ENCODE measurements around the gene SPATA9.

The SPATA9 gene

GRCh38 chr5:95667061-95667618 lies 15.7 kb downstream of the SPATA9 start:
- H3K27ac ChIP-seq = peak overlapping the region; percentile 94; the same call in 1 of the 2 replicates
- H3K9ac ChIP-seq (ENCODE audit: insufficient read length) = no peak overlapping the region
- H3K36me3 ChIP-seq (ENCODE audit: insufficient read depth, low read length) = no peaks in the 10 kb centered on the region
- DNase-seq (ENCODE audit: low read depth, low spot score) = no peak
- H3K4me3 ChIP-seq = no peak overlapping the region
- H3K9me3 ChIP-seq (ENCODE audit: low read depth, low read length) = no peaks in the 10 kb centered on the region
- TF ChIP-seq POLR2AphosphoS5 (IDR thresholded peaks at IDR 0.05; ENCODE audit: borderline replicate concordance, low read depth, low read length) (no peak), EZH2 (IDR thresholded peaks at IDR 0.05) (no peak), FOXP2 (optimal IDR thresholded peaks at IDR 0.05; ENCODE audit: control extremely low read depth, extremely low read length, insufficient read depth) (no peak)

- 0 out of 2 replicates have a peak overlapping the region, but pooled peaks have one; percentile 13 for H3K4me3 ChIP-seq
- H3K9ac ChIP-seq (ENCODE audit: insufficient read length) = peak overlapping the region; percentile 52
- DNase-seq (ENCODE audit: low read depth, low spot score) = peak; percentile 44
- TF ChIP-seq POLR2AphosphoS5 (IDR thresholded peaks at IDR 0.05; ENCODE audit: borderline replicate concordance, low read depth, low read length) (no peak), EZH2 (IDR thresholded peaks at IDR 0.05) (no peak), FOXP2 (optimal IDR thresholded peaks at IDR 0.05; ENCODE audit: control extremely low read depth, extremely low read length, insufficient read depth) (no peak)
- no peaks in the 10 kb centered on the region for H3K36me3 ChIP-seq (ENCODE audit: insufficient read depth, low read length)
- H3K27ac ChIP-seq = no peak overlapping the region
- H3K9me3 ChIP-seq (ENCODE audit: low read depth, low read length) = no peaks in the 10 kb centered on the region
These were observed 18.5 kb downstream of the SPATA9 start for GRCh38 chr5:95664204-95664786.

GRCh38 chr5:95662946-95663345 lies 19.8 kb downstream of the SPATA9 start:
- TF ChIP-seq FOXP2 (optimal IDR thresholded peaks at IDR 0.05; ENCODE audit: control extremely low read depth, extremely low read length, insufficient read depth) (no peak), POLR2AphosphoS5 (IDR thresholded peaks at IDR 0.05; ENCODE audit: borderline replicate concordance, low read depth, low read length) (no peak), EZH2 (IDR thresholded peaks at IDR 0.05) (no peak)
- Histone ChIP-seq H3K9me3 (ENCODE audit: low read depth, low read length) (no peaks in the 10 kb centered on the region), H3K9ac (ENCODE audit: insufficient read length) (no peak overlapping the region), H3K36me3 (ENCODE audit: insufficient read depth, low read length) (no peaks in the 10 kb centered on the region), H3K27ac (no peak overlapping the region), H3K4me3 (no peak overlapping the region)
- no peak for DNase-seq (ENCODE audit: low read depth, low spot score)

GRCh38 chr5:95660060-95660459 lies 22.7 kb downstream of the SPATA9 start:
- Histone ChIP-seq H3K27ac (no peak overlapping the region), H3K4me3 (no peak overlapping the region), H3K9ac (ENCODE audit: insufficient read length) (no peak overlapping the region), H3K9me3 (ENCODE audit: low read depth, low read length) (no peaks in the 10 kb centered on the region), H3K36me3 (ENCODE audit: insufficient read depth, low read length) (no peaks in the 10 kb centered on the region)
- DNase-seq (ENCODE audit: low read depth, low spot score) = no peak
- no peak for TF ChIP-seq EZH2 (IDR thresholded peaks at IDR 0.05)
- TF ChIP-seq POLR2AphosphoS5 (IDR thresholded peaks at IDR 0.05; ENCODE audit: borderline replicate concordance, low read depth, low read length) = no peak
- no peak for TF ChIP-seq FOXP2 (optimal IDR thresholded peaks at IDR 0.05; ENCODE audit: control extremely low read depth, extremely low read length, insufficient read depth)

GRCh38 chr5:95655575-95655974 lies 27.2 kb downstream of the SPATA9 start:
- no peak overlapping the region for H3K9ac ChIP-seq (ENCODE audit: insufficient read length)
- no peak for DNase-seq (ENCODE audit: low read depth, low spot score)
- no peaks in the 10 kb centered on the region for H3K9me3 ChIP-seq (ENCODE audit: low read depth, low read length)
- H3K4me3 ChIP-seq = no peak overlapping the region
- no peak for TF ChIP-seq EZH2 (IDR thresholded peaks at IDR 0.05)
- no peak for TF ChIP-seq FOXP2 (optimal IDR thresholded peaks at IDR 0.05; ENCODE audit: control extremely low read depth, extremely low read length, insufficient read depth)
- TF ChIP-seq POLR2AphosphoS5 (IDR thresholded peaks at IDR 0.05; ENCODE audit: borderline replicate concordance, low read depth, low read length) = no peak
- no peak overlapping the region for H3K27ac ChIP-seq
- H3K36me3 ChIP-seq (ENCODE audit: insufficient read depth, low read length) = no peaks in the 10 kb centered on the region

GRCh38 chr5:95654196-95654595 lies 28.6 kb downstream of the SPATA9 start:
- no peak for TF ChIP-seq EZH2 (IDR thresholded peaks at IDR 0.05)
- no peak for TF ChIP-seq FOXP2 (optimal IDR thresholded peaks at IDR 0.05; ENCODE audit: control extremely low read depth, extremely low read length, insufficient read depth)
- TF ChIP-seq POLR2AphosphoS5 (IDR thresholded peaks at IDR 0.05; ENCODE audit: borderline replicate concordance, low read depth, low read length) = no peak
- DNase-seq (ENCODE audit: low read depth, low spot score) = no peak
- H3K27ac ChIP-seq = no peak overlapping the region

GRCh38 chr5:95652849-95653248 lies 29.9 kb downstream of the SPATA9 start:
- DNase-seq (ENCODE audit: low read depth, low spot score) = no peak
- TF ChIP-seq EZH2 (IDR thresholded peaks at IDR 0.05) (no peak), FOXP2 (optimal IDR thresholded peaks at IDR 0.05; ENCODE audit: control extremely low read depth, extremely low read length, insufficient read depth) (no peak), POLR2AphosphoS5 (IDR thresholded peaks at IDR 0.05; ENCODE audit: borderline replicate concordance, low read depth, low read length) (no peak)
- Histone ChIP-seq H3K9ac (ENCODE audit: insufficient read length) (no peak overlapping the region), H3K27ac (no peak overlapping the region), H3K36me3 (ENCODE audit: insufficient read depth, low read length) (no peaks in the 10 kb centered on the region), H3K4me3 (no peak overlapping the region), H3K9me3 (ENCODE audit: low read depth, low read length) (no peaks in the 10 kb centered on the region)

More at GRCh38 chr5:95654196-95654595, 28.6 kb downstream of the SPATA9 start:
- H3K4me3 ChIP-seq = no peak overlapping the region
- H3K9ac ChIP-seq (ENCODE audit: insufficient read length) = no peak overlapping the region
- H3K36me3 ChIP-seq (ENCODE audit: insufficient read depth, low read length) = no peaks in the 10 kb centered on the region
- no peaks in the 10 kb centered on the region for H3K9me3 ChIP-seq (ENCODE audit: low read depth, low read length)

GRCh38 chr5:95649842-95650620 lies 32.8 kb downstream of the SPATA9 start:
- Histone ChIP-seq H3K36me3 (ENCODE audit: insufficient read depth, low read length) (no peaks in the 10 kb centered on the region), H3K9me3 (ENCODE audit: low read depth, low read length) (no peaks in the 10 kb centered on the region), H3K4me3 (no peak overlapping the region), H3K9ac (ENCODE audit: insufficient read length) (no peak overlapping the region), H3K27ac (no peak overlapping the region)
- no peak for DNase-seq (ENCODE audit: low read depth, low spot score)
- TF ChIP-seq FOXP2 (optimal IDR thresholded peaks at IDR 0.05; ENCODE audit: control extremely low read depth, extremely low read length, insufficient read depth) (no peak), POLR2AphosphoS5 (IDR thresholded peaks at IDR 0.05; ENCODE audit: borderline replicate concordance, low read depth, low read length) (no peak), EZH2 (IDR thresholded peaks at IDR 0.05) (no peak)

Data from SK-N-MC (cell line).